ENCODE data around the gene LZTS3. TPM values are rescaled to one million over a fixed set of nuclear protein-coding genes. Genes with fewer than 3 reads are reported as not detected.

Gene LZTS3
- total and polyA plus RNA-seq, 2 of the 13 experiments (the other 11 are each of a cell fraction or from before 2014, with no cell fraction given): 10.1 to 31.3 TPM

- 0 out of 2 replicates have a peak, but pooled peaks have one; percentile 0 for TF ChIP-seq RERE (CRISPR knock-in tag; IDR thresholded peaks at IDR 0.05; ENCODE audit: low read depth)
- TF ChIP-seq ZNF296 (CRISPR knock-in tag; conservative IDR thresholded peaks at IDR 0.05): no peak; the same call in 1 of the 2 replicates
- no peak for TF ChIP-seq PRPF4 (IDR thresholded peaks at IDR 0.05; ENCODE audit: low read depth, low read length, poor library complexity, severe bottlenecking)
- TF ChIP-seq ZNF687 (CRISPR knock-in tag; IDR thresholded peaks at IDR 0.05): peak; percentile 75
- no peak for TF ChIP-seq SMAD1 (CRISPR knock-in tag; IDR thresholded peaks at IDR 0.05; ENCODE audit: borderline replicate concordance, low read depth)
- peak; percentile 19 to 36; a peak in 3 of 4 replicates for TF ChIP-seq HMGXB4 (CRISPR knock-in tag; IDR thresholded peaks at IDR 0.05; ENCODE audit: borderline replicate concordance in 1 of 2, low read depth in 1 of 2)
- no peak for TF ChIP-seq FOSL1 (CRISPR knock-in tag; IDR thresholded peaks at IDR 0.05; ENCODE audit: borderline replicate concordance)
- TF ChIP-seq SP1 (IDR thresholded peaks at IDR 0.05): no peak
- no peak for TF ChIP-seq SP1 (CRISPR knock-in tag; IDR thresholded peaks at IDR 0.05)
- TF ChIP-seq TOPORS (CRISPR knock-in tag; IDR thresholded peaks at IDR 0.05): no peak; the same call in 1 of the 2 replicates
- peak; percentile 23; the same call in 1 of the 2 replicates for TF ChIP-seq POLR2G (IDR thresholded peaks at IDR 0.05; ENCODE audit: low read depth, low read length)
- TF ChIP-seq BATF2 (CRISPR knock-in tag; IDR thresholded peaks at IDR 0.05): peak; percentile 86
Measured at GRCh38 chr20:3203315-3204123, 30.2 kb upstream of the LZTS3 start (continued).
